Fibroblast of lung (primary cell): ENCODE data around the gene TGFB1.

ENCODE experiments used
- CTCF ChIP-seq, 2 donors: IDR thresholded peaks in 1 of 2; conservative IDR thresholded peaks in 1 of 2; 1 replicate in 1 of 2; 2 replicates in 1 of 2; pipeline ENCODE4 v1.5.1; 2011 to 2012; ENCODE audit warnings: low read length in 2 of 2, control low read depth in 1 of 2, inconsistent platforms in 1 of 2, low read depth in 1 of 2, mild to moderate bottlenecking in 1 of 2
- EZH2 ChIP-seq: IDR thresholded peaks from 2 replicates; pipeline ENCODE4 v1.5.1; 2012; ENCODE audit warnings: low read length, control low read depth, mild to moderate bottlenecking; ENCODE audit errors: missing control alignments

DNA sequence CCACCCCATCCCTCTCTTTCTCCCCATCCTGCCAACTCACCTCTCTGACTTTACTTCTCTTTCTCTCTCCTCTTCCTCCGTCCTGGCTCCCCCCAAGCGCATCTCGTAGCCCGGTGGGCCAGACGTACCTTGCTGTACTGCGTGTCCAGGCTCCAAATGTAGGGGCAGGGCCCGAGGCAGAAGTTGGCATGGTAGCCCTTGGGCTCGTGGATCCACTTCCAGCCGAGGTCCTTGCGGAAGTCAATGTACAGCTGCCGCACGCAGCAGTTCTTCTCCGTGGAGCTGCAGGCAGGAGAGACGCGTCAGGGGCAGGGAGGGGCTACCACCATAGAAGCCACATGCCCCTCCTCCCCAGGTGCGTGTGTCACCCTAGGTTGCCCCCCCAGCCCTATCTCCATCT lies 21.7 kb downstream of the TGFB1 start:
- TF ChIP-seq CTCF (conservative IDR thresholded peaks at IDR 0.05 in 1 of 2, IDR thresholded peaks at IDR 0.05 in 1 of 2; ENCODE audit: low read depth in 1 of 2, low read length in 2 of 2) (no peak), EZH2 (no peak)
